GM19035 (cell line): ENCODE measurements around the gene DLGAP1.

Source experiments
- ATAC-seq: cut with Tn5 transposase; IDR thresholded peaks from one replicate; pipeline ENCODE4 v1.9.1; 2021; ENCODE audit not compliant: unreplicated experiment

Gene DLGAP1

DNA sequence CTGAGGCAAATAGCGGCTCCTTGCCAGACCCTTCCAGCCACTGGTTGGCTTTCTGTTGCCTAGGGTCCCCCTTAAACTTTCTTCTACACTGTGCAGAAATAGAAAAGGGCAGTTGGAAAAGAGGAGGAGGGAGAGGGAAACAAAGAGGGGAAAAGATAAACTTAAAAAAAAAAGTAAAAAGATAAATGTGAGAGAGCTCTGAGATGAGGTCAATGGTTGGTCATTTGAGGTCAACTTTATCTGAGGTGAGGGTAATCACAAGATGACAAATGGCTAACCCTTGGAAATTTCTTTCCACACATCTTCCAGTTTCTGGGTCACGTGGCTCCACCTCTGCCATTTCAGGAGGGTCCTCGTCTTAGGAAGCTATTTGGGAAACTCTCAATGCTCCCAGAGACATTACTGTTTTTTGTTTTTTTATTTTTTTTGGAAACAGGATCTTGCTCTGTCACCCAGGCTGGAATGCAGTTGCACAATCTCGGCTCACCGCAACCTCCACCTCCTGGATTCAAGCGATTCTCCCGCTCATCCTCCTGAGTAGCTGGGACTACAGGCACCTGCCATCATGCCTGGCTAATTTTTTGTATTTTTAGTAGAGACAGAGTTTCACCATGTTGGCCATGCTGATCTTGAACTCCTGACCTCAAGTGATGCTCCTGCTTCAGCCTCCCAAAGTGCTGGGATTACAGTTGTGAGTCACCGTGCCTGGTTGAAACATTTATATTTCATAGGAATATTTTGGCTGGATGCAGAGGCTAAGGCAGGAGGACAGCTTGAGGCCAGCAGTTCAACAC lies 805.3 kb downstream of the DLGAP1 start:
- no peak for ATAC-seq

DNA sequence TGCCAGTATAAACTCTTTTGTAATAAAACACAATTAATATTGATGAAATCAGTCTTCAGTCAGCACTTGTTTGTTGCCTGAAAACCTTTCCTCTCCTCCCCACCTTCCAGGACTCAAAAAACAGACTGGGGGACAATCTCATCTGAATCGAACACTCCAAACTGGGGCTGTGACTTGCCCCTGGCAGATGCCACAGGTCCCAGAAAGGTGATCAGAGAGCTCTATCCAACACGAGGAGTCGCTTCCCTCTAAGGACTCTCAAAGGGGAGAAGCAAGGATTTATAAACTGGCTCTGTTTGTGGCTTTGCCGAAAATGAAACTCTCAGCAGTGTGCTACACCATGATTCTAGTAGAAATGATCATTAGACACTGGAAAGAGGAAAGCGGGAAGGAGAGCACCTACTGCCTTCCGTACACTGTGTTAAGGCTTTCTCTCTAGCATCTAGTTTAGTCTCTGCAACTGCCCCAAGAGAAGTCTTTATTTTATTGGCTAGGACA lies 805.9 kb downstream of the DLGAP1 start:
- no peak for ATAC-seq

GRCh38 chr18:3648641-3649040 lies 806.5 kb downstream of the DLGAP1 start:
- ATAC-seq, result no peak

DNA sequence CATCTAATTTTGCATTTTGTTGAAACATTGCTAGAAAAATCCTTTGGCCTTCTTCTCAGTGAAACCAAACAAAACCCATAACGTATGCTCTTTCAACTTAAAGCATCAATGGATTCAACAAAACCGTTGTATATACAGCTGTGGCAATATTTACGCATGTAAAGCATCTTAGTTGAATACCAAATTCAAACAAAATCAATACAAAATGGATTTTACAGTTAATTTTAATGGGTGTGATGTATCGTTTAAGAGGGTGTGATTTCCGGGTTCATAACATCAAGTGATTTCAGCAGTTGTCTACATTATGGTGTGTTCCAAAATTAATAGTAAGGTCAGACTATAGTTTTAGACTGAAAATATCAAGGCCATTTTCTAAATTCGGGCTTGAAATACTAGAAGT lies 806.9 kb downstream of the DLGAP1 start:
- ATAC-seq, result no peak

DNA sequence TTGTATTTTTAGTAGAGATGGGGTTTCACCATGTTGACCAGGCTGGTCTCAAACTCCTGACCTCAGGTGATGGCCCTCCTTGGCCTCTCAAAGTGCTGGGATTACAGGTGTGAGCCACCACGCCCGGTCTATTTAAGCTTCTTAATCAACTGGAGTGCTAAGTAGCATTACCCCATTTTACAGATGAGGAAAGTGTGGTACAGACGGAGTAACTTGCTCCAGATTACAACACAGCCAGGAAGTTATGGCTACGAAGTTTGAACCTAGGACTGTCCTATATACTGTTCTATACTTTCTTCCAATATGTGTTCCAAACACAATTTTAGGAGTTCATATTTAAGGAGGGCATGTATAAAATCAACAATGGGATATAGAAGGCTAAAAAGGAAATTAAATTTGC lies 807.5 kb downstream of the DLGAP1 start:
- no peak for ATAC-seq

DNA sequence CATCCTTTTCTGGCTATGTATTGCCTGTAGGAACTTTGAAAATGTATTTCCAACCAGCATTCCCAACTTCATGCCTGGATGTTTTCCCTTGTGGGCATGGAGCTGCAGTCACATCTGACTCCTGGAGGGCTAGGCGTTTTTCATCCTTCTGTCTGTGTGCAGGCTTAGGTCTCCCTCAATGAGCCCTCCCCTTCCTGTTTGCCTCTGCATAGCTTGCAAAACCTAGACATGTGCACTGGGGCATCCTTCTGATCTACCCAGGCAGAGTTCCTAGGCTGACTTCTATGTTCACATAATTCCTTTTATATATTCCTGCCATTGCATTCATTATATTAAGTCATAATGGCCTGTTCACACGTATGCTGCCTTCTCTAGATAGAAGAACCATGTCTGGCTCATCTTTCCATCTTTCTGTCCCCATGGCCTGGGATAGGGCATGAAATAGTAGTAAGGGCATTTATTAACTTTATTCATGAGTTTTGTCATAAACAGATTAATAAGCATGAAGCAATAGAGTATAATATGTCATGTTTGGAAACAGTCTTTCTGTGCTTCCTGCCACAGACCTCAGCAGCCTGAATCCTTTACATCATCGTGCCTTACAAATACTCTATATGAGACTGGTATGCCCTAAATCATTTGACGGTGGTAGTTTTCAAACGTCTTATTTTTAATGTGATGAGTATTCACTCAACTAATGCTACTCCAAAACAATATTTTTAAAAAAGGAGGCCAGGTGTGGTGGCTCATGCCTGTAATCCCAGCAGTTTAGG lies 809.5 kb downstream of the DLGAP1 start:
- no peak for ATAC-seq

- no peak for ATAC-seq
These were observed 820.7 kb downstream of the DLGAP1 start for GRCh38 chr18:3634250-3634939.

GRCh38 chr18:3631887-3632286 lies 823.2 kb downstream of the DLGAP1 start:
- ATAC-seq, result no peak

- no peak for ATAC-seq
These were observed 828.1 kb downstream of the DLGAP1 start for GRCh38 chr18:3626929-3627458.

- no peak for ATAC-seq
These were observed 829.4 kb downstream of the DLGAP1 start for GRCh38 chr18:3625742-3626091.

DNA sequence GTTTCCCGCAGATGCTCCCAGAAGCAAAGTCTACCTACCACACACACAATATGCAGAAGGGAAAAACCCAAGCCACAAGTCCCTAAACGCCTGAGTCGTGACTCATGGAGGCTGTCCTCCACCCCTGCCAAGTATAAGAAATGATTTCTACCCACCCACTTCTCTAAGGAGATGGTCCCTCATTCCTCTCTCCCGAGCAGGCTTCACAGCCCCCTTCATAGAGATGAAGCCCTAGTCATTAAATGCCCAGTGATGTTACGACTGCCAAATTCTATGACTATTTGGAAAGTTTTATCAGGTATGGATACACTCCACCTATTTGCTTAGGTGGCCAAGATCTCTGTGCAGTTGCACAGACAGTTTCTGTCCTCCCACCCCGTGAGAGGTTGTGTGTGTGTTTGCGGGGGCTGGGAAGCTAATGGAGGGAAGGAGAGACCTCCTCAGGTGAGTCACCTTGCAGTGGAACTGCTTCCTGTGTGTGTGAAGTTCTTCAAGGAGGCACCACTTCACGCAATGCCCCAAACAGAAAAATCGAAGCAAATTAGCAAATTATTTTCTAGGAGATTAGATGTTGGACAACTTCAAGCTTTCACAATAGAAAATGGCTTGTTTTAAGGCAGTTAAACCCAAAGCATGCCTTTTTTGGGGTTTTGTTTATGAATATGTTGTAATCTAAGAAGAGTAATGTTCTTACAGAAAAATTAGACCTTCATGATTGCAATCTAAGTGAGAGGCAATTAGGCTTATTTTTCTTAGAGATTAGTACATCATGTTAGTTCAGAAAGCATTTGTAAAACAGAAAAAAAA lies 830.0 kb downstream of the DLGAP1 start:
- no peak for ATAC-seq

GRCh38 chr18:3624546-3624934 lies 830.6 kb downstream of the DLGAP1 start:
- ATAC-seq, result no peak

DNA sequence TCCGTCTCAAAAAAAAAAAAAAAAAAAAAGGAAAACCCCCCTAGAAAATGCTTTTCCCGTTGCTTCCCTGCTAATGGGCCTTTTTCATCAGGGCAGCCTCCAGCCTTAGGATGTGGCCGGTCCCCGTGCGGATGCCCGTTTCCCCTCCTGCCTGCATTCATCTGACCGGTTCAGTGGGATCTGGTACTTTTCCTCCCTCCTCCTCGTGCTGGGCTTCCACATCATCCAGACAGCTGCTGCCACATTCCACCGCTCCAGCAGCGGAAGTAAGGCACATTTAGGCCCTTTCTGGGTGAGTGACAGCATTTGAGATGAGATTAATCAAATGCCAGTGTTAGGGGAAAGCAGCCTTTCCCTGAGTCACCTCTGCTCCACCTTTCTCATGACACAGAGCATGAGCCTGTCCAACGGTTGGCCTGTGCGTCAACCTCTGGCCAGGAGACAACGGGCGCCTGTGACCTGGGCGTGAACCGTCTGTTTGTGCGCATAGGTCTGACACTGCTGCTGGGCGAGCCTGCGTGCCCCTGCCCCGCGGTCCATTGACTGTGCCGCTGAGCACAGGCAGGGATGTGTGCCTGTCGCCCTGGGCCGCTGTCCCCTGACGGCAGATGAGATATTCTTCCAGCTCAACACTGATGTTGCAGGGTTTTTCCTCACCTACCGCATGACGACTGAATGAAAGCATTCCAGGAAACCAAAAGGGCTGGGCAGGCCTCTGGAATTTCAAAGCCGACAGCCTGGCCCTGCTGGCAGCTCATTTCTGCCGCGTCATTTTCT lies 831.1 kb downstream of the DLGAP1 start:
- ATAC-seq, result no peak

- ATAC-seq, result no peak
These were observed 834.7 kb downstream of the DLGAP1 start for GRCh38 chr18:3620146-3621119.

DNA sequence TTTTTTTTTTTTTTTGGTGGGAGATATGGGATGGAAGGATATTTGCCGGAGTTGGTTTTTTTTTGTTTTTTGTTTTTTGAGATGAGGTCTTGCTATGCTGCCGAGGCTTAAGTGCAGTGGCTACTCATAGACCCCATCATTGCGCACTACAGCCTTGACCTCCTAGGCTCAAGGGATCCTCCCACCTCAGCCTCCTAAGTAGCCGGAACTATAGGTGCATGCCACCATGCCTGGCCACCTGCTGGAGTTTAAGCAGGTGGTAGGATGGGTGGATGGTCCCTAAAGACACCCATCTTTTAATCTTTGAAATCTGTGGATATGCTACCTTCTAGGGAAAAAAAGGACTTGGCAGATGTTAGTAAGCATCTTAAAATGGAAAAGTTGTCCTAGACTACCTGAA lies 835.4 kb downstream of the DLGAP1 start:
- ATAC-seq, result no peak

DNA sequence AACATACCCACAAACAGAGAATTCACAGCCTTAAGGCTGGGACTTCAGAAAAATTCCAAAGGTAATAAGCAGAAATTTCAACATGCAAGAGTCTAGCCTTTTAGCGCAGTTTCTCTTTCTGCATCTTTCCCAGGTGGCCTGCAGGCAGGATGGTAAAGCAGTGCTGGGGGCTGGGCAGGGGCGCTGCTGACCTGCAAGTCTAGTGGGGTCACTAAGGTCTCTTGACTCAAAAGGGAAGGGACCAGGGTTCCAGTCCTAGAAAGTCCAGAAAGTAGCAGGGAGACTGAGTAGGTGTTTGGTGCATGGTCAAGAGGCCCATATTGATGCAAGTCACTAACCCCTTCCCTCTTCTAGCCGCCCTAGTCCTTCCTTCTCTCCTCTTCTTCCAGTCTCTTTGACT lies 835.9 kb downstream of the DLGAP1 start:
- ATAC-seq, result no peak

- ATAC-seq, result no peak
These were observed 838.4 kb downstream of the DLGAP1 start for GRCh38 chr18:3616744-3617143.

DNA sequence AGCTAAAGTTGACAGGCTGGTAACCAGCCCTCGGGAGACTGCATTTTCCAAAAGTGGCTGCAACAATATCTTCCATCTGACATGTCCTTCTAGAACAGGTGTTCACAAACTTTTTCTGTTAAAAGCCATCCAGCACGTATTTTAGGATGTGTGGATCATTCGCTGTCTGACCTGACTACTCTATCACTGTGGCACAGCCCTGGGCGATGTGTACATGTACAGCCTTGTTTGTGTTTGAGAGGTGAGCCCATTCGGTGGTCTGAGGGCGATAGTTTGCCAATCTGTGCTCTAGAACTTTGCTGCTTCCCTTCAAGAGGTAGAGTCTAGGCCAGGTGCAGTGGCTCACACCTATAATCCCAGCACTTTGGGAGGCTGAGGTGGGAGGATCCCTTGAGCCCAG lies 839.0 kb downstream of the DLGAP1 start:
- no peak for ATAC-seq
